OCI-LY1 (cell line): ENCODE results near the gene VAV2.

ENCODE experiments used
- H2AFZ ChIP-seq: fragments of 200-600 bp; sonication (generic), shearing (Covaris generic); 2 replicates; pipeline ENCODE4 v1.6.0; 2014; ENCODE audit warnings: antibody characterized with exemption, mild to moderate bottlenecking, low read length
- H3F3A ChIP-seq: fragments of 200-600 bp; sonication (generic), shearing (Covaris generic); 2 replicates; pipeline ENCODE4 v1.6.0; 2014; ENCODE audit warnings: mild to moderate bottlenecking, antibody characterized with exemption, low read length, moderate library complexity; ENCODE audit not compliant: insufficient read depth
- H3K27ac ChIP-seq: fragments of 200-600 bp; sonication (generic); 2 replicates; pipeline ENCODE4 v1.5.1; 2014; ENCODE audit warnings: low read length, mixed run types, mild to moderate bottlenecking, low read depth; ENCODE audit not compliant: poor library complexity, severe bottlenecking
- H3K27me3 ChIP-seq: fragments of 200-600 bp; sonication (generic); 2 replicates; pipeline ENCODE4 v1.6.0; 2014; ENCODE audit warnings: antibody characterized with exemption, mild to moderate bottlenecking, low read length, moderate library complexity; ENCODE audit not compliant: insufficient read depth
- H3K36me3 ChIP-seq: fragments of 200-600 bp; sonication (generic); 2 replicates; pipeline ENCODE4 v1.6.1; 2014; ENCODE audit warnings: mild to moderate bottlenecking, antibody characterized with exemption, low read length, moderate library complexity, mixed read lengths; ENCODE audit not compliant: insufficient read depth
- H3K4me1 ChIP-seq: fragments of 200-600 bp; sonication (generic); 2 replicates; pipeline ENCODE4 v1.5.1; 2014; ENCODE audit warnings: mild to moderate bottlenecking, low read length, moderate library complexity; ENCODE audit not compliant: insufficient read depth, severe bottlenecking
- H3K4me2 ChIP-seq: fragments of 200-600 bp; sonication (generic), shearing (Covaris generic); 2 replicates; pipeline ENCODE4 v1.6.1; 2014; ENCODE audit warnings: low read length
- H3K4me3 ChIP-seq: fragments of 200-600 bp; sonication (generic); 2 replicates; pipeline ENCODE4 v1.5.1; 2014; ENCODE audit warnings: low read length, low read depth, mild to moderate bottlenecking, mixed read lengths; ENCODE audit not compliant: poor library complexity, severe bottlenecking
- H3K79me2 ChIP-seq: fragments of 200-600 bp; shearing (Covaris generic); 2 replicates; pipeline ENCODE4 v1.6.1; 2016; ENCODE audit warnings: mixed run types, low read length, mixed read lengths; ENCODE audit not compliant: insufficient read depth
- H3K9ac ChIP-seq: fragments of 200-600 bp; sonication (generic), shearing (Covaris generic); 2 replicates; pipeline ENCODE4 v1.6.1; 2014; ENCODE audit warnings: mild to moderate bottlenecking, low read length, mixed read lengths
- H3K9me2 ChIP-seq: fragments of 200-600 bp; sonication (generic), shearing (Covaris generic); 2 replicates; pipeline ENCODE4 v1.6.1; 2014; ENCODE audit warnings: low read depth, mild to moderate bottlenecking, low read length, mixed read lengths
- H3K9me3 ChIP-seq: fragments of 200-600 bp; shearing (Covaris generic); 2 replicates; pipeline ENCODE4 v1.6.1; 2014; ENCODE audit warnings: low read length, mixed read lengths
- H4K20me1 ChIP-seq: fragments of 200-600 bp; sonication (generic), shearing (Covaris generic); 2 replicates; pipeline ENCODE4 v1.6.0; 2016; ENCODE audit warnings: mild to moderate bottlenecking, low read length; ENCODE audit not compliant: insufficient read depth
- CTCF ChIP-seq: fragments of 200-600 bp; sonication (generic), shearing (Covaris generic); IDR thresholded peaks from 2 replicates; pipeline ENCODE4 v1.5.1; 2017; ENCODE audit warnings: mild to moderate bottlenecking, antibody characterized with exemption, low read length, moderate library complexity, mixed read lengths
- EZH2 ChIP-seq: fragments of 200-600 bp; sonication (generic), shearing (Covaris generic); IDR thresholded peaks from 2 replicates; pipeline ENCODE4 v1.8.0; 2017; ENCODE audit warnings: borderline replicate concordance, mixed run types, mild to moderate bottlenecking, antibody characterized with exemption, low read length, moderate library complexity, mixed read lengths

VAV2 gene

GRCh38 chr9:133964463-133964862 lies 27.7 kb downstream of the VAV2 start:
- Histone ChIP-seq H3K4me3 (no peak overlapping the region), H3K4me1 (no peaks in the 10 kb centered on the region), H3K36me3 (no peaks in the 10 kb centered on the region), H3K79me2 (no peaks in the 10 kb centered on the region), H3K4me2 (no peak overlapping the region), H3K27ac (no peak overlapping the region), H3K27me3 (peaks cover 18% of the 10 kb centered on the region; the same call in 1 of the 2 replicates), H4K20me1 (no peaks in the 10 kb centered on the region), H3F3A (no peaks in the 10 kb centered on the region), H3K9me3 (no peaks in the 10 kb centered on the region), H2AFZ (no peak overlapping the region), H3K9me2 (no peaks in the 10 kb centered on the region), H3K9ac (no peak overlapping the region)
- TF ChIP-seq CTCF (no peak), EZH2 (no peak)

DNA sequence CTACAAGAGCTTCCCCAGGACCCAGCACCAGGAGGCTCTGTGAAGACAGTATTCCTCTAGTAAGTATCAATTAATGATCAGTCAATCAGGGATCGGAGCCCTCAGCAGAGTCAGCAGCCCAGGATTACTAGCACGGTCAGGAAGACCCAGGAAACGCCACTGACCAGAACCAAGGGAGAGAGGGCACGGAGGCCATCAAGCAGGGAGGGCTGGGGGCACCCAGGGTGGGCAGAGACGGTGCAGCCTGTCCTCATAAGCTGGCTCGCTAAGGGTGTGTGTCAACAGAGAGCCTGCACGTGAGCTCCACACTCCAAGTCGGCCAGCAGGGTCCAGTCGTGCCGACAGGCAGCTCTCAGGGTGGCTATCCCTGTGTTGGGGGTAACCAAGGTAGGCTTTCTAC lies 29.0 kb downstream of the VAV2 start:
- no peak overlapping the region for H3K4me2 ChIP-seq
- H3F3A ChIP-seq: no peaks in the 10 kb centered on the region
- no peaks in the 10 kb centered on the region for H3K9me2 ChIP-seq
- no peaks in the 10 kb centered on the region for H4K20me1 ChIP-seq
- H3K36me3 ChIP-seq: no peaks in the 10 kb centered on the region
- no peak overlapping the region for H2AFZ ChIP-seq
- H3K9me3 ChIP-seq: no peaks in the 10 kb centered on the region
- no peaks in the 10 kb centered on the region for H3K79me2 ChIP-seq
- H3K27ac ChIP-seq: no peak overlapping the region
- H3K27me3 ChIP-seq: peaks cover 18% of the 10 kb centered on the region; the same call in 1 of the 2 replicates
- H3K4me1 ChIP-seq: no peaks in the 10 kb centered on the region
- no peak overlapping the region for H3K9ac ChIP-seq
- no peak overlapping the region for H3K4me3 ChIP-seq
- TF ChIP-seq CTCF: no peak
- no peak for TF ChIP-seq EZH2

DNA sequence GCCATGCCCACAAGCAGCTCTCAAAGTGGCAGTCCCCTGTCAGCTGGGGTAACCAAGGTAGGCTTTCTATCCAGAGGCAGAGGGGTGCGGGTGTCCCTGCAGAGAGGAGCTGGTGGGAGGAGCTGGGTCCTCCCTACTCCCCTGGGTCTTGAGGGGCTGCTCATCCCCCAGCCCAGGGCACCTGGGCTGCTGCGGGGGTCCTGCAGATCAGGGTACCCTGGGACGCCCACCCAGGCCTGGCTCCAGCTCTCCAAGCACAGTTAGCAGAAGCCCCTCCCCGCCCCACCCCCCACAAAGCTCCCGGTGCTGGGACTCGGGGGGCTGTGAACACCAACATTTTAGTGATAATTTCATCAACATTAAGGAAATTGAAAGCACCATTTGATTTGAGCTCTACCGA lies 29.8 kb downstream of the VAV2 start:
- Histone ChIP-seq H3K27ac (no peak overlapping the region), H3K4me1 (no peaks in the 10 kb centered on the region), H4K20me1 (no peaks in the 10 kb centered on the region), H3K36me3 (no peaks in the 10 kb centered on the region), H3K27me3 (peaks cover 18% of the 10 kb centered on the region; the same call in 1 of the 2 replicates), H3K4me3 (no peak overlapping the region), H3K4me2 (no peak overlapping the region), H3K9me3 (no peaks in the 10 kb centered on the region), H3F3A (no peaks in the 10 kb centered on the region), H3K9me2 (no peaks in the 10 kb centered on the region), H2AFZ (no peak overlapping the region), H3K79me2 (no peaks in the 10 kb centered on the region), H3K9ac (no peak overlapping the region)
- no peak for TF ChIP-seq CTCF
- TF ChIP-seq EZH2: no peak
